HepG2 (cell line): ENCODE measurements around the gene SHC1. TPM values are rescaled to one million over a fixed set of nuclear protein-coding genes. Genes with fewer than 3 reads are reported as not detected.
A peak's percentile ranks its signal among the peaks of the same experiment; 100 is the strongest.

Source experiments
- IRF2 ChIP-seq: IDR thresholded peaks from 2 replicates; pipeline ENCODE4 v1.6.1; 2018; ENCODE audit warnings: missing genetic modification reagents, missing compliant biosample characterization
- MYNN ChIP-seq: sonication (generic); formaldehyde crosslinking; IDR thresholded peaks from 2 replicates; pipeline ENCODE4 v1.4.0; 2020; ENCODE audit warnings: mild to moderate bottlenecking, low read depth, missing genetic modification reagents
- NFKBIZ ChIP-seq: IDR thresholded peaks from 2 replicates; pipeline ENCODE4 v1.6.1; 2018; ENCODE audit warnings: missing genetic modification reagents, missing compliant biosample characterization
- PRMT3 ChIP-seq: sonication (generic); formaldehyde crosslinking; IDR thresholded peaks from 2 replicates; pipeline ENCODE4 v1.8.1; 2022; ENCODE audit warnings: low read depth, mild to moderate bottlenecking, moderate library complexity, missing genetic modification reagents, borderline replicate concordance
- SMYD3 ChIP-seq: sonication (generic); formaldehyde crosslinking; IDR thresholded peaks from 2 replicates; pipeline ENCODE4 v1.8.1; 2023; ENCODE audit warnings: mild to moderate bottlenecking, missing genetic modification reagents
- SSRP1 ChIP-seq: IDR thresholded peaks from 2 replicates; pipeline ENCODE4 v1.6.1; 2016; ENCODE audit warnings: control low read depth
- TOPORS ChIP-seq: sonication (generic); formaldehyde crosslinking; IDR thresholded peaks from 2 replicates; pipeline ENCODE4 v1.8.0; 2023; ENCODE audit warnings: mild to moderate bottlenecking, missing genetic modification reagents
- ZBTB7A ChIP-seq: sonication (generic); formaldehyde crosslinking; IDR thresholded peaks from 2 replicates; pipeline ENCODE4 v1.8.0; 2022; ENCODE audit warnings: mild to moderate bottlenecking, missing genetic modification reagents
- ZFP41 ChIP-seq: sonication (generic); formaldehyde crosslinking; IDR thresholded peaks from 2 replicates; pipeline ENCODE4 v1.4.0; 2020; ENCODE audit warnings: mild to moderate bottlenecking, missing genetic modification reagents, borderline replicate concordance
- ZNF17 ChIP-seq: sonication (generic); formaldehyde crosslinking; IDR thresholded peaks from 2 replicates; pipeline ENCODE4 v1.5.0; 2020; ENCODE audit warnings: mild to moderate bottlenecking, missing genetic modification reagents
- ZNF292 ChIP-seq: sonication (generic); formaldehyde crosslinking; IDR thresholded peaks from 2 replicates; pipeline ENCODE4 v1.8.1; 2022; ENCODE audit warnings: mild to moderate bottlenecking, low read depth, missing genetic modification reagents, borderline replicate concordance
- ZNF430 ChIP-seq: sonication (generic); formaldehyde crosslinking; IDR thresholded peaks from 2 replicates; pipeline ENCODE4 v1.9.0; 2021; ENCODE audit warnings: mild to moderate bottlenecking, missing genetic modification reagents
- ZNF530 ChIP-seq: sonication (generic); formaldehyde crosslinking; IDR thresholded peaks from 2 replicates; pipeline ENCODE4 v1.5.0; 2020; ENCODE audit warnings: low read depth, mild to moderate bottlenecking, missing genetic modification reagents
- ZNF563 ChIP-seq: sonication (generic); formaldehyde crosslinking; IDR thresholded peaks from 2 replicates; pipeline ENCODE4 v1.8.0; 2022; ENCODE audit warnings: mild to moderate bottlenecking, moderate library complexity, missing genetic modification reagents
- ZNF569 ChIP-seq: sonication (generic); formaldehyde crosslinking; IDR thresholded peaks from 2 replicates; pipeline ENCODE4 v1.5.0; 2020; ENCODE audit warnings: mild to moderate bottlenecking, missing genetic modification reagents, moderate library complexity, borderline replicate concordance
- ZNF670 ChIP-seq: sonication (generic); formaldehyde crosslinking; IDR thresholded peaks from 2 replicates; pipeline ENCODE4 v1.8.0; 2022; ENCODE audit warnings: mild to moderate bottlenecking, missing genetic modification reagents, borderline replicate concordance
- ZNF678 ChIP-seq: sonication (generic); formaldehyde crosslinking; IDR thresholded peaks from 2 replicates; pipeline ENCODE4 v1.4.0; 2020; ENCODE audit warnings: mild to moderate bottlenecking, missing genetic modification reagents
- ZNF75D ChIP-seq: sonication (generic); formaldehyde crosslinking; IDR thresholded peaks from 2 replicates; pipeline ENCODE4 v1.8.1; 2023; ENCODE audit warnings: missing genetic modification reagents, mild to moderate bottlenecking, borderline replicate concordance
- ZNF781 ChIP-seq: sonication (generic); formaldehyde crosslinking; IDR thresholded peaks from 2 replicates; pipeline ENCODE4 v1.5.1; 2020; ENCODE audit warnings: borderline replicate concordance, mild to moderate bottlenecking, missing genetic modification reagents; ENCODE audit errors: not compliant biosample characterization
- ZNF782 ChIP-seq: sonication (generic); formaldehyde crosslinking; IDR thresholded peaks from 2 replicates; pipeline ENCODE4 v1.4.0; 2020; ENCODE audit warnings: missing genetic modification reagents, mild to moderate bottlenecking, borderline replicate concordance
- polyA plus RNA-seq, 8 experiments: library from polyadenylated mRNA; depleted of rRNA in 3 of 8; stranded (reverse) in 7 of 8; unstranded in 1 of 8; fragments of >200 nt; fragmentation: Illumina TruSeq in 4 of 8; extraction: Trizol in 4 of 8; gene quantifications; 2 replicates each; pipeline versions ENCODE4 v1.2.1 to v1.2.3, GENCODE V29; 2011 to 2016; ENCODE audit warnings: low read depth in 4 of 8, missing spikeins in 1 of 8, mixed read lengths in 1 of 8; ENCODE audit not compliant: insufficient read depth in 1 of 8
- total RNA-seq, 5 experiments: library from RNA; depleted of rRNA; stranded (reverse); fragments of >200 nt; fragmentation: Illumina TruSeq; extraction: Trizol; gene quantifications; 2 replicates each; pipeline ENCODE4 v1.2.3, GENCODE V29; 2016; ENCODE audit warnings: low read depth in 1 of 5
- TF ChIP-seq, protein P1 (sequence below): sonication (generic); formaldehyde crosslinking; IDR thresholded peaks from 2 replicates; pipeline ENCODE4 v1.8.1; 2022; ENCODE audit warnings: low read depth, mild to moderate bottlenecking, missing genetic modification reagents
- TF ChIP-seq, protein P2 (sequence below): sonication (generic); formaldehyde crosslinking; IDR thresholded peaks from 2 replicates; pipeline ENCODE4 v1.4.0; 2020; ENCODE audit warnings: missing genetic modification reagents, mild to moderate bottlenecking, borderline replicate concordance
- TF ChIP-seq, protein P3 (sequence below): IDR thresholded peaks from 2 replicates; pipeline ENCODE4 v1.6.1; 2016; ENCODE audit warnings: mild to moderate bottlenecking, missing biosample characterization, missing genetic modification reagents

Gene SHC1
- total and polyA plus RNA-seq, 2 of the 13 experiments (the other 11 are each of a cell fraction or from before 2014, with no cell fraction given), result 52.0 to 137 TPM

DNA sequence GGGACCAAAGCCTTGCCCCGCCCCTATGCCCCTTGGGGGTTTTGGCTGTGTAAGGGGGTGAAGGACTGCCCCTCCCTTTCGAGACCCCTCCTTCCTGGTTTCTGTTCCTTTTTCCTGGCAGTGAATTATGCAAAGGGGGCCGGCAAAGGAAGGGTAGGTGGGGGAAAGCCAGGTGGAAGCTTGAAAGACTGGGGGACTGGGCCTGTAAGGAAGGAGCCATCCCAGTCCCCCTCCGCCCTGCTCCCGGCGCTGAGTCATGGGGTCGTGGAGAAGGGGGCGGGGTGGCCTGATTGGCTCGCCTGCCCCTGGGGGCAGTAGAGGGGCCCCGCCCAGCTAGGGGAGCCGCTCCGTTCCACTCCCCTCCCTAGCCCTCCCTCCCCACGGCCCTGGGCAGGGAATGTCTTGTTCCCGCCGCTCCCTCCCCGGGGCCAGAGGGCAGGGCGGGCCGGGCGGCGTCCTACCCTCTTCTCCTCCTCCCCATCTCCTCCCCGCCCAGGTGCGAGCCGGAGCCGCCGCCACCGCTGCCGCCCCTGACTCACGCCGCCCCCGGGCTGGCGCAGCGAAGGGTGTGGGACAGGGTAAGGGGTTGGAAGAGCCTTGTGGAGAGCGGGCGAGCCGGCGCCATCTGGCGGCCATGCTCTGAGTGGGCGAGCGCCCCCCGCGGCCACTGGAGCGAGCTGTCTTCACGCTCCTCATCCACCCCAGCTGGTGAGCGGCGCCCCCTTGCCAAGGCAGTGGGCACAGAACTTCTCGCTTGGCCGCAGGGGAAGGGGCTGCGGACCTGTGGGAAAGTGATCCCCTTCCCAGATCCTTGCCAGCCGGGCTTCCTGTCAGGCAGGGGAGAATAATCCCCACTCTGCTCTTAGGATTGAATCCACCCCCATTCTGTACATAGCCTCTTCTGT, 46.7 kb upstream of the SHC1 start (continued):
- TF ChIP-seq, protein P1, sequence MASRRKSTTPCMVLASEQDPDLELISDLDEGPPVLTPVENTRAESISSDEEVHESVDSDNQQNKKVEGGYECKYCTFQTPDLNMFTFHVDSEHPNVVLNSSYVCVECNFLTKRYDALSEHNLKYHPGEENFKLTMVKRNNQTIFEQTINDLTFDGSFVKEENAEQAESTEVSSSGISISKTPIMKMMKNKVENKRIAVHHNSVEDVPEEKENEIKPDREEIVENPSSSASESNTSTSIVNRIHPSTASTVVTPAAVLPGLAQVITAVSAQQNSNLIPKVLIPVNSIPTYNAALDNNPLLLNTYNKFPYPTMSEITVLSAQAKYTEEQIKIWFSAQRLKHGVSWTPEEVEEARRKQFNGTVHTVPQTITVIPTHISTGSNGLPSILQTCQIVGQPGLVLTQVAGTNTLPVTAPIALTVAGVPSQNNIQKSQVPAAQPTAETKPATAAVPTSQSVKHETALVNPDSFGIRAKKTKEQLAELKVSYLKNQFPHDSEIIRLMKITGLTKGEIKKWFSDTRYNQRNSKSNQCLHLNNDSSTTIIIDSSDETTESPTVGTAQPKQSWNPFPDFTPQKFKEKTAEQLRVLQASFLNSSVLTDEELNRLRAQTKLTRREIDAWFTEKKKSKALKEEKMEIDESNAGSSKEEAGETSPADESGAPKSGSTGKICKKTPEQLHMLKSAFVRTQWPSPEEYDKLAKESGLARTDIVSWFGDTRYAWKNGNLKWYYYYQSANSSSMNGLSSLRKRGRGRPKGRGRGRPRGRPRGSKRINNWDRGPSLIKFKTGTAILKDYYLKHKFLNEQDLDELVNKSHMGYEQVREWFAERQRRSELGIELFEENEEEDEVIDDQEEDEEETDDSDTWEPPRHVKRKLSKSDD, result peak; percentile 74; the same call in 1 of the 2 replicates
- TF ChIP-seq, protein P2, sequence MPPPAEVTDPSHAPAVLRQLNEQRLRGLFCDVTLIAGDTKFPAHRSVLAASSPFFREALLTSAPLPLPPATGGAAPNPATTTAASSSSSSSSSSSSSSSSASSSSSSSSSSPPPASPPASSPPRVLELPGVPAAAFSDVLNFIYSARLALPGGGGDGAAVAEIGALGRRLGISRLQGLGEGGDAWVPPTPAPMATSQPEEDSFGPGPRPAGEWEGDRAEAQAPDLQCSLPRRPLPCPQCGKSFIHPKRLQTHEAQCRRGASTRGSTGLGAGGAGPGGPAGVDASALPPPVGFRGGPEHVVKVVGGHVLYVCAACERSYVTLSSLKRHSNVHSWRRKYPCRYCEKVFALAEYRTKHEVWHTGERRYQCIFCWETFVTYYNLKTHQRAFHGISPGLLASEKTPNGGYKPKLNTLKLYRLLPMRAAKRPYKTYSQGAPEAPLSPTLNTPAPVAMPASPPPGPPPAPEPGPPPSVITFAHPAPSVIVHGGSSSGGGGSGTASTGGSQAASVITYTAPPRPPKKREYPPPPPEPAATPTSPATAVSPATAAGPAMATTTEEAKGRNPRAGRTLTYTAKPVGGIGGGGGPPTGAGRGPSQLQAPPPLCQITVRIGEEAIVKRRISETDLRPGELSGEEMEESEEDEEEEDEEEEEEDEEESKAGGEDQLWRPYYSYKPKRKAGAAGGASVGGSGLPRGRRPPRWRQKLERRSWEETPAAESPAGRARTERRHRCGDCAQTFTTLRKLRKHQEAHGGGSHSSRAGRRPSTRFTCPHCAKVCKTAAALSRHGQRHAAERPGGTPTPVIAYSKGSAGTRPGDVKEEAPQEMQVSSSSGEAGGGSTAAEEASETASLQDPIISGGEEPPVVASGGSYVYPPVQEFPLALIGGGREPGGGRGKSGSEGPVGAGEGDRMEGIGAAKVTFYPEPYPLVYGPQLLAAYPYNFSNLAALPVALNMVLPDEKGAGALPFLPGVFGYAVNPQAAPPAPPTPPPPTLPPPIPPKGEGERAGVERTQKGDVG (CRISPR knock-in tag), result peak; percentile 51; the same call in 1 of the 2 replicates
- no peak for TF ChIP-seq ZNF292 (CRISPR knock-in tag)
- TF ChIP-seq ZNF530 (CRISPR knock-in tag), result no peak
- no peak for TF ChIP-seq ZNF17 (CRISPR knock-in tag)
- no peak for TF ChIP-seq NFKBIZ
- TF ChIP-seq ZNF569, result no peak
- TF ChIP-seq, protein P3, sequence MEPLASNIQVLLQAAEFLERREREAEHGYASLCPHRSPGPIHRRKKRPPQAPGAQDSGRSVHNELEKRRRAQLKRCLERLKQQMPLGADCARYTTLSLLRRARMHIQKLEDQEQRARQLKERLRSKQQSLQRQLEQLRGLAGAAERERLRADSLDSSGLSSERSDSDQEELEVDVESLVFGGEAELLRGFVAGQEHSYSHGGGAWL (CRISPR knock-in tag), result peak; percentile 87
- TF ChIP-seq TOPORS (CRISPR knock-in tag), result peak; percentile 38; the same call in 1 of the 2 replicates
- no peak; the same call in 1 of the 2 replicates for TF ChIP-seq ZNF430
- TF ChIP-seq SMYD3 (CRISPR knock-in tag), result no peak
- peak; percentile 57; the same call in 1 of the 2 replicates for TF ChIP-seq PRMT3 (CRISPR knock-in tag)
- peak; percentile 69 for TF ChIP-seq ZNF781 (CRISPR knock-in tag)
- TF ChIP-seq SSRP1, result peak; percentile 84; the same call in 1 of the 2 replicates
- no peak for TF ChIP-seq ZNF678 (CRISPR knock-in tag)
- no peak for TF ChIP-seq ZFP41
- no peak for TF ChIP-seq ZNF75D
- TF ChIP-seq ZNF563 (CRISPR knock-in tag), result peak; percentile 73; the same call in 1 of the 2 replicates
- TF ChIP-seq ZBTB7A, result peak; percentile 95
- peak; percentile 94 for TF ChIP-seq IRF2 (CRISPR knock-in tag)
- no peak; the same call in 1 of the 2 replicates for TF ChIP-seq ZNF782 (CRISPR knock-in tag)
- no peak for TF ChIP-seq MYNN (CRISPR knock-in tag)
- TF ChIP-seq ZNF670 (CRISPR knock-in tag), result 0 out of 2 replicates have a peak, but pooled peaks have one; percentile 52
